Muscle layer of duodenum (tissue), 2 donors: ENCODE measurements around the gene XAGE1A.
"Not testable (repeated sequence)": the region's sequence is repeated elsewhere in the genome, so short reads cannot be mapped to it uniquely, and the experiment has no call there.

Experiments
- H3K27ac ChIP-seq: one replicate; pipeline ENCODE4 v1.7.0; 2013; ENCODE audit warnings: mild to moderate bottlenecking, low read length
- H3K27me3 ChIP-seq: one replicate; pipeline ENCODE4 v1.7.0; 2013; ENCODE audit warnings: low read depth, mild to moderate bottlenecking, control low read depth, low read length
- H3K36me3 ChIP-seq, 2 donors: one replicate each; pipeline ENCODE4 v1.7.0; 2013; ENCODE audit warnings: low read length in 2 of 2, control low read depth in 1 of 2, mild to moderate bottlenecking in 1 of 2; ENCODE audit not compliant: insufficient read depth in 2 of 2, control insufficient read depth in 1 of 2
- H3K4me1 ChIP-seq, 2 donors: one replicate each; pipeline ENCODE4 v1.7.0; 2013; ENCODE audit warnings: low read length in 2 of 2, mild to moderate bottlenecking in 2 of 2, control low read depth in 1 of 2, moderate library complexity in 1 of 2; ENCODE audit not compliant: insufficient read depth in 2 of 2, control insufficient read depth in 1 of 2
- H3K4me3 ChIP-seq, 2 donors: one replicate each; pipeline ENCODE4 v1.7.0; 2013; ENCODE audit warnings: low read length in 2 of 2, low read depth in 1 of 2, mild to moderate bottlenecking in 1 of 2
- H3K9me3 ChIP-seq, 2 donors: one replicate each; pipeline ENCODE4 v1.7.0; 2013; ENCODE audit warnings: low read length in 2 of 2, control low read depth in 1 of 2, mild to moderate bottlenecking in 1 of 2; ENCODE audit not compliant: control insufficient read depth in 1 of 2
- donor health status: healthy.

The XAGE1A gene

DNA sequence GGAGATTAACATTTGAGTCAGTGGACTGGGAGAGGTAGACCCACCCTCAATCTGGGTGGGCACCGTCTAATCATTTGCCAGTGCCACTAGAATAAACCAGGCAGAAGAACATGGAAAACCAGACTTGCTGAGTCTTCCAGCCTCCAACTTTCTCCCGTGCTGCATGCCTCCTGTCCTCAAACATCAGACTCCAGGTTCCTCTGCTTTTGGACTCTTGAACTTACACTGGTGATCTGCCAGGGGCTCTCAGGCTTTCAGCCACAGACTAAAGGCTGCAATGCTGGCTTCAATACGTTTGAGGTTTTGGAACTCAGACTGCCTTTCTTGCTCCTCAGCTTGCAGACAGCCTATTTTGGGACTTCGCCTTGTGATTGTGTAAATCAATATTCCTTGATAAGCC, 45.4 kb downstream of the XAGE1A start:
- H3K4me1 ChIP-seq, H3K9me3 ChIP-seq, H3K4me3 ChIP-seq, H3K36me3 ChIP-seq, H3K27ac ChIP-seq, H3K27me3 ChIP-seq: not testable (repeated sequence)

DNA sequence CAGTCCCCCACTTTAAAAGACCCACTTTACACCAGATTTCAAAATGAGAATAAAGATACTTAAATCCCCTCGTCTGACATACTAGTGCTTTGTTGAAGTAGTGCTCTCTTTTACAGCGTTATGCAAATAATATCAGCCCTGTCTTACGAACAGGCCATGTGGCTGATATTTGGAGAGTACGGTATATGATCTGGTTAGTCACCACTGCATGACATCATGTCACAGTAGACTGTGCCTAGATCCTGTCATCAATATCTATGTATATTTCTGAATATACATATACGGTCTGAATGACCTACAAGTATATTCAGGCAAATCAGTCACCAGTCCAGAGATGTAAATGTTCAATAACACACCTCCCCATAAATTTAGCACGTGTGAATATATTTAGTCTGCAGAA, 46.7 kb downstream of the XAGE1A start:
- no peaks in the 10 kb centered on the region for H3K36me3 ChIP-seq
- H3K4me1 ChIP-seq, result no peaks in the 10 kb centered on the region
- H3K27ac ChIP-seq, result no peak overlapping the region
- H3K4me3 ChIP-seq, result no peak overlapping the region
- H3K27me3 ChIP-seq, result no peaks in the 10 kb centered on the region
- no peaks in the 10 kb centered on the region for H3K9me3 ChIP-seq

DNA sequence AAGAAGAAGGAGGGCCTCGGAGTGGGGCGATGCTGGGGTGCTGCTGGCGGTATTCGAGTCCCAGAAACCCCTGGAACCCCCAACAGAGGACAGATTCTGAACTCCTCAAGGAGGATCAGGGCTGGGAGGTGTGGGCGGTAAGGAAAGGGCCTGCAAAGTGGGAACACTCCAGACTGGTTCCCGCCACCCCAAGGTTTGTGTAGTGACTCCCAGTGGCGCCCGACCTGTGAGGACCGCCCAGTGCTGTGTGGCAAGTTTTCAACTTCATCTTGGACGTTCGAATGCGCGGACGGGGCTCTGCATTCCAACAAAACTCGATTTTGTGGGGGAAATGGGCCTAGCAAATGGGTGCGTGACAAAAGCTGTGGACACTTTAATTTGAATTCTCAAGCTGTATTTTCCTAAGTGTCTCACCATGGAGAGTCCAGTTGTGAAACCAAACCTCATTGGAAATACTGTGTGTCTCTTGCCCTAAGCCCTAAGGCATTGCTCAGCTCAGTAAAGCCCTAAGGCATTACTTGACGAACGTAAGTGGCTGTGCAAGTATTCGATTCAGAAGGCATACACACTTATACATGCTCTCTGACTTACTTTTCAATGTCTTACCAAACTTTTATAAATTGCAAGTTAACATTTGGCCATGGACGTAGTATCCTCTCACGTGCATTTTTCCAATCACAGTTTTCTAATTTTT, 48.7 kb downstream of the XAGE1A start:
- no peaks in the 10 kb centered on the region for H3K27me3 ChIP-seq
- H3K27ac ChIP-seq, result no peak overlapping the region
- H3K4me3 ChIP-seq, result no peak overlapping the region
- H3K36me3 ChIP-seq, result no peaks in the 10 kb centered on the region
- no peaks in the 10 kb centered on the region for H3K9me3 ChIP-seq
- no peaks in the 10 kb centered on the region for H3K4me1 ChIP-seq

DNA sequence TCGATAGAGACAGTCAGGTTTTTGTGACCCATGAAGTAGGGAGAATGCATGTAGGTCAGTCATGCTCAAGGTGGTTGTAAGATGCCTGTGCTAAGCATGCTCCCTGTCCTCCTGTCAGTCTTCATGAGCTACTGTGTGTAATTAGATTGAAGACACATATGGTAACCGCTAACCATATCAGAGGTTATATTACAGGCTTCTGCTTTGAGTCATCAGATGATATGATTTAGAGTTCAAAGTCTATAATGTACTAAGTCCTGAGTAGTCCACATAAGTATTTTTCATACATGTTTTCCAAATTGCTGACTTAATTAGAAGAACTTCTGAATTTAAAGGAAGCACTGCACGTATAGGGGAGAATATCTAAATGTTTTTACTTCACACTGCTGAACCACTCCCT, 53.2 kb downstream of the XAGE1A start:
- not testable (repeated sequence) for H3K4me1 ChIP-seq, H3K9me3 ChIP-seq, H3K27me3 ChIP-seq, H3K36me3 ChIP-seq, H3K27ac ChIP-seq, H3K4me3 ChIP-seq
